Mesodermal cell (in vitro differentiated cells): ENCODE measurements around the gene TAS1R2.

Source experiments
- H3K27ac ChIP-seq: 2 replicates; pipeline ENCODE4 v1.7.0; 2013; ENCODE audit warnings: mild to moderate bottlenecking, low read depth, low read length, moderate library complexity; ENCODE audit not compliant: severe bottlenecking
- H3K36me3 ChIP-seq: 2 replicates; pipeline ENCODE4 v1.7.1; 2013; ENCODE audit warnings: mild to moderate bottlenecking, low read length, moderate library complexity; ENCODE audit not compliant: control insufficient read depth, insufficient read depth
- H3K4me1 ChIP-seq: one replicate; pipeline ENCODE4 v1.7.1; 2013; ENCODE audit warnings: mild to moderate bottlenecking, low read length; ENCODE audit not compliant: insufficient read depth, control insufficient read depth, poor library complexity, severe bottlenecking
- H3K4me3 ChIP-seq: 2 replicates; pipeline ENCODE4 v1.7.0; 2013; ENCODE audit warnings: low read length, control low read depth, mild to moderate bottlenecking; ENCODE audit not compliant: insufficient read depth, poor library complexity, severe bottlenecking; ENCODE audit errors: extremely low read depth
- H3K9me3 ChIP-seq: 2 replicates; pipeline ENCODE4 v1.7.1; 2013; ENCODE audit warnings: mild to moderate bottlenecking, low read length, moderate library complexity; ENCODE audit not compliant: control insufficient read depth
- WGBS, 2 experiments: methylation state at CpG; one replicate each; pipeline ENCODE4 v1.1.5; 2013; ENCODE audit warnings: missing lambda C conversion rate in 2 of 2; ENCODE audit not compliant: insufficient coverage in 2 of 2; 5-methylcytosine and 5-hydroxymethylcytosine counted together

The TAS1R2 gene

DNA sequence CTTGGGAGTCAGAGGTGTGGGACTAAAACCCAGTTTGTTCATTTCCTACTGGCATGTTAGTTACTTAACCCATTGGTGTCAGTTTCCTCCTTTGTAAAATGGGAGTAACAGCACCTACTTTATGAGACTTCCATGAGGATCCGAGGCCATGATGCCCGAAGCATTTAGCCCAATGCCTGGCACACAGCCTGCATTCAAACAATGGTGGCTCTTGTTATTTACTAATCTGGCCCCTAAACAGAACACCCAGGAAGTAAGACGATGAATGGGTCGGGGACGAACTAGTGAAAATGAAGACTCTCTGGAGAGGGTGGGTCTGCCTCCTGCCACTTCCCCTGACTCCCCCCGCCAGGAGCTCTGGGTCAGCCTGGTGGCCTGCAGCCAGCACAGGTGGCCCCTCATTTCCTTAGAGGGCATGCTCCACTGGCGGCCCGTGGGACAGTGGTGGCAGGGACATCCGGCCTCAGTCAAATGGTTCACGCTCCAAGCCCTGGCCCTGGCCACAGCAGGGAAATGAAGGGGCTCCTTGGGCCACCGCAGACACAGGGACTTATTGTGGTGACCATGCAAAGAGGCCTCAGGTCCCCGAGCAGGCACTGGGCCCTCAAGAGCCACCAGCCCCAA lies 9.5 kb upstream of the TAS1R2 start:
- Histone ChIP-seq H3K4me3 (no peak overlapping the region), H3K9me3 (no peaks in the 10 kb centered on the region), H3K27ac (no peak overlapping the region), H3K36me3 (no peaks in the 10 kb centered on the region), H3K4me1 (no peaks in the 10 kb centered on the region)
- WGBS, 2 experiments = 81 to 91% methylated on average over 10 to 11 of the region's 12 CpGs

DNA sequence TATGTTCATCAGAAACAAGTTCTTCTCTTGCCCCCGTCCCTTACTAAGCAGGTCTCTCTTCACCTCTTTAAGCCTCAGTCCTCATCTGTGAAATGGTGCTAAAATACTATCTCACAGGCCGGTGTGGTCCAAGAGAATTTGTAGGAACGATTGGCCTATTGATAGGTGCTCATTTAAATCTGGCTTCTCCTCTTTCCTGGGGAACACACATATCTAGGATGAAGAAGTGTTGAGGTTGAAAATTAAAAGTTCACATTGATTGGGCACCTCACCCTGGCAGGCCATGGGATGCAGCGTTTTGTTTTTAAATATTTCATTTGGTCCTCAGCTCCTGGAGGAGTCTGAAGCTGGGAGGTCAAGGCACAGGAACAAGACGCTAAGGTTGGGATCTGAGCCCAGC lies 8.9 kb upstream of the TAS1R2 start:
- Histone ChIP-seq H3K4me3 (no peak overlapping the region), H3K4me1 (no peaks in the 10 kb centered on the region), H3K27ac (no peak overlapping the region), H3K9me3 (no peaks in the 10 kb centered on the region), H3K36me3 (no peaks in the 10 kb centered on the region)
- WGBS, 2 experiments = 73 to 95% methylated on average over 3 to 4 of the region's 5 CpGs

DNA sequence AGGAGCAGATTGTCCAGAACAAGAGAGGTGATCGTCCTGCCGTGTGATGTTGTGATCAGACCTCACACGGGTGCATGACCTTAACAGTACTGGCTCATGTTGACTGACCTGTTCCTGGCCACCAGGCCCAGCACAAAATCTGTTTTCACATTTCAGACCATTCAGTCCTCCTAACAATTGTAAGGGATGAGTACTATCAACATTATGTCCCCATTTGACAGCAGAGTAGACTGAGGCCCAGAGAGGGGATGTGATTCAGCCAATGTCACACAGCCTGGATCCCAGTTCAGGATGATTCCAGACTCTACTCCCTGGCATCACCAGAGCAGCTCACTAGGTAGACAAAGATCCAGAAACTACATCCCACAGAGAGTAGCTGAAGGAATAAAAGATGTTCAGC lies 7.4 kb upstream of the TAS1R2 start:
- H3K36me3 ChIP-seq = no peaks in the 10 kb centered on the region
- WGBS, 2 experiments = 95 to 98% methylated on average over 3 of the region's 3 CpGs

DNA sequence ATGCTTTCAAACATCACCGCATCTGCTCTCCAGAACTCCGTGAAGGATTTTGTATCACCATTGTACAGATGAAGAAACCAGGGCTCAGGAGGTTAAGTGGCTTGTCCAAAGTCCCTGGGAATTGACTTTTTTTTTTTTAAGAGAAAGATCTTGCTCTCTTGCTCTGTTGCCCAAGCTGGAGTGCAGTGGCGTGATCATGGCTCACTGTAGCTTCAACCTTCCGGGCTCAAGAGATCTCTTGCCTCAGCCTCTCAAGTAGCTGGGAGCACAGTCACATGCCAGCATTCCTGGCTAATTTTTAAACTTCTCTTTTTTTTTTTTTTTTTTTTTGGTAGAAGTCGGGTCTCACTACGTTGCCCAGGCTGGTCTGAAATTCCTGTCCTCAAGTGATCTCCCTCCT lies 6.9 kb upstream of the TAS1R2 start:
- H3K9me3 ChIP-seq = no peaks in the 10 kb centered on the region
- no peaks in the 10 kb centered on the region for H3K36me3 ChIP-seq
- H3K4me3 ChIP-seq = no peak overlapping the region
- H3K27ac ChIP-seq = no peak overlapping the region
- WGBS, 2 experiments = 93 to 95% methylated on average over 4 to 6 of the region's 6 CpGs
- H3K4me1 ChIP-seq = no peaks in the 10 kb centered on the region

More for the DNA sequence above, 7.4 kb upstream of the TAS1R2 start:
- Histone ChIP-seq H3K4me3 (no peak overlapping the region), H3K27ac (no peak overlapping the region), H3K9me3 (no peaks in the 10 kb centered on the region), H3K4me1 (no peaks in the 10 kb centered on the region)

DNA sequence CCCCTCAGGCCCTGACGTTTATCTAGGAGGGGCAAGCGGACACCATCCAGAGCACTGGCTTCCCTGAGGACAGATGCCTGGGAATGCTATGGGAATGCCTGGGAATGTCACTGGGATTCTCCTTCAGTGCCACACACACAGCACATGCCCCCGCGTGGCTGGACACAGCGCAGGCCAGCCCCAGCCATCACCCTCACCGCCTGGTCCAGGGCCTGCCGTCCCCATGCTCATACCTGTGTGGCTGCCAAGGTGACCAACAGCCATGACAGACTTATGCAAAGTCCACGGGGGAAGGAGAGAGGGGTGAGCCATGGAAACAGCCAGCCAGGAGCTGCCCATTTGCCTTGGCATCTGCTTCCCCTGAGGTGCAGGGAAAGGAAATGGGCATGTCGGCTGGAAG lies 5.7 kb upstream of the TAS1R2 start:
- Histone ChIP-seq H3K4me1 (no peaks in the 10 kb centered on the region), H3K36me3 (no peaks in the 10 kb centered on the region), H3K27ac (no peak overlapping the region), H3K9me3 (no peaks in the 10 kb centered on the region), H3K4me3 (no peak overlapping the region)
- 78 to 91% methylated on average over 8 of the region's 9 CpGs for WGBS, 2 experiments

DNA sequence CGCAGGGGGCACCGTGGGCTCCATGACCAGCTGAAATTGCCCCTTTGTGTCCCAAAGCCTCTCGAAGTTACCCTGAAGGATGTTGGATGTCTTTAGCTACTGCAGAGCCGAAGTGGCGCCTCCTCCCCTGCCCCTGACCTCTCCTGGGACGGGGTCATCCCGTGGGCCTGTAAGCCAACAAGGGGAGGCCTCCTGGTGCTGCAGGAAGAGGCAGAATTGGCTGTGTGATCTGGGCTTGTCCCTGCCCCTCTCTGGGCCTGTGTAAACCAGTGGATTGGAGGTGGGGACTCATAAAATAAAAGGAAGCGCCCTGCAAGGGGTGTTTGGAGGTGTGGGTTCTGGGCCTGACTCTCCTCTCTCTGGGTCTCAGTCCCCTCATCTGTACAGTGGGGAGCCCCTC lies 2.1 kb upstream of the TAS1R2 start:
- Histone ChIP-seq H3K36me3 (no peaks in the 10 kb centered on the region), H3K4me3 (no peak overlapping the region), H3K27ac (no peak overlapping the region), H3K9me3 (no peaks in the 10 kb centered on the region), H3K4me1 (no peaks in the 10 kb centered on the region)
- 74 to 83% methylated on average over 4 to 8 of the region's 8 CpGs for WGBS, 2 experiments

DNA sequence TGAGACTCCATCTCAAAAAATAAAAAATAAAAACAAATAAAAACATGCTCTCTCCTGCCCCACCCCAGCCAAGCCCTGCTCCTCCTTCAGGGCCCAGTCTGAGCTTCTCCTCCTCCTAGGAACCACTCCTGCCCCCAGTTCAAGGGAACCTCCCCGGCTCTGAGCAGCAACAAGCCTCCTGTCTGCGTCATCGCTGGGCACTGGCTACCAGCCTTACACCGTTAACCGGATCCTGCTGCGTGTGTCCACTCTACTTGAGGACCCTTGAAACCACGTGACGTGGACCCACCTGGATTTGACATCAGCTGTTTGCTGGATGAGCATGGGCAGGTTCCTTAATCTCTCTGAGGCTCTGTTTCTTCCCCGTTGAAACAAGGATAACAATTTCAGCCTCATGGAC lies 1.6 kb upstream of the TAS1R2 start:
- no peaks in the 10 kb centered on the region for H3K36me3 ChIP-seq
- no peak overlapping the region for H3K4me3 ChIP-seq
- H3K27ac ChIP-seq = no peak overlapping the region
- no peaks in the 10 kb centered on the region for H3K4me1 ChIP-seq
- 86 to 91% methylated on average over 8 of the region's 9 CpGs for WGBS, 2 experiments
- H3K9me3 ChIP-seq = no peaks in the 10 kb centered on the region

DNA sequence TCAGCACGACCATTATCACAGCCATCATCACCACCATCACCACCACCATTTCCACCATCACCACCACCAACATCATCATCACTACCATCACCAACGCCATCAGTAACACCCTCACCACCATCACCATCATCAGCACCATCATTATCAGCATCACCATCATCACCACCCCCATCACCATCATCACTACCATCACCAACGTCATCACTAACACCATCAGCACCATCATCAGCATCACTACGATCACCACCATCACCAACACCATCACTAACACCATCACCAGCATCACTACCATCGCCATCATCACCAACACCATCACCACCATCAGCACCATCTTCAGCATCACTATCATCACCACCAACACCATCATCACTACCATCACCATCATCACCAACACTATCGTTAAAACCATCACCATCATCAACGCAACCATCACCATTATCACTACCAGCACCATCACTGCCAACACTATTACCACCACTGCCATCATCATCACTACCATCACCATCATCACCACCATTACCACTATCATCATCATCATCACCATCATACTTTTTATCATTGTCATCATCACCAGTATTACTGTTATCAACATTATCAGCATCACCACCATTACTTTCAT lies 1.3 kb downstream of the TAS1R2 start:
- Histone ChIP-seq H3K4me1 (no peaks in the 10 kb centered on the region), H3K36me3 (no peaks in the 10 kb centered on the region), H3K4me3 (no peak overlapping the region), H3K27ac (no peak overlapping the region), H3K9me3 (no peaks in the 10 kb centered on the region)
- WGBS, 2 experiments = 84 to 90% methylated on average over 6 to 7 of the region's 7 CpGs

DNA sequence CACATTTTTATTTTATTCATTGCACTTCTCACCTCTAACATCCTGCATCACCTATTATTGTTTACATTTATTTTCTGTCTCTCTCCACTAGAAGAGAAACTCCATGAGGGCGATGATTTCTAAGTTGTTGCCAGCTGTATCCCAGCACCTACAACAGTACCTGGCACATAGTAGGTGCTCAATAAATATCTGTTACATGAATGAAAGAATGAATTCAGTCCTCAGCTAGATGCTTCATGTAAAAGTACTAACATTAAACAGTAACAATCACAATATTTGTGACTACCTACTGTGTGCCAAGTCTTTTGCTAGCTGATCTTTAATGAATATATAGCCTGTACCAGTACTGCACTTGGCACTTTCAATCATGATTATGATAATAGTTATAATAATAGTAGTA lies 3.0 kb downstream of the TAS1R2 start:
- no peaks in the 10 kb centered on the region for H3K4me1 ChIP-seq
- no CpG with 5 or more reads among the region's 1 CpG for WGBS, 2 experiments

DNA sequence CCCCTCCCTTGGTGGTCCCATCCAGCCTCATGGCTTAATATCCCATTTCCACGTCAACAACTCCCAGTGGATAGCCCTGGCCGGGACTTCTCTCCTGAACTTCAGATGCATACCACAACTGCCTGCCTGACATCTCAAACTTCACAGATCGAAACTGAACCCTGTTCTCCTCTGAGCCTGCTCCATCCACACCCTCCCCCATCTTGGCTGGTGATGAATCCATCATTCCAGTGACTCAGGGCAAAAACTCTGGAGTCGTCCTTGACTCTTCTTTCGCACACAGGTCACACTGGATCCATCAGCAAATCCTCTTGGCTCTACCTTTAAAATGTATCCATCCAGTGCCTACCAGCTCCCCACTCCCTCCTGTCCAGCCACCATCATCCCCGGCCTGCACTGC lies 3.9 kb downstream of the TAS1R2 start:
- Histone ChIP-seq H3K4me3 (no peak overlapping the region), H3K27ac (no peak overlapping the region), H3K36me3 (no peaks in the 10 kb centered on the region), H3K4me1 (no peaks in the 10 kb centered on the region), H3K9me3 (no peaks in the 10 kb centered on the region)
- WGBS, 2 experiments = 88 to 92% methylated on average over 6 of the region's 6 CpGs

More for the DNA sequence above, 3.0 kb downstream of the TAS1R2 start:
- Histone ChIP-seq H3K36me3 (no peaks in the 10 kb centered on the region), H3K27ac (no peak overlapping the region), H3K4me3 (no peak overlapping the region), H3K9me3 (no peaks in the 10 kb centered on the region)

DNA sequence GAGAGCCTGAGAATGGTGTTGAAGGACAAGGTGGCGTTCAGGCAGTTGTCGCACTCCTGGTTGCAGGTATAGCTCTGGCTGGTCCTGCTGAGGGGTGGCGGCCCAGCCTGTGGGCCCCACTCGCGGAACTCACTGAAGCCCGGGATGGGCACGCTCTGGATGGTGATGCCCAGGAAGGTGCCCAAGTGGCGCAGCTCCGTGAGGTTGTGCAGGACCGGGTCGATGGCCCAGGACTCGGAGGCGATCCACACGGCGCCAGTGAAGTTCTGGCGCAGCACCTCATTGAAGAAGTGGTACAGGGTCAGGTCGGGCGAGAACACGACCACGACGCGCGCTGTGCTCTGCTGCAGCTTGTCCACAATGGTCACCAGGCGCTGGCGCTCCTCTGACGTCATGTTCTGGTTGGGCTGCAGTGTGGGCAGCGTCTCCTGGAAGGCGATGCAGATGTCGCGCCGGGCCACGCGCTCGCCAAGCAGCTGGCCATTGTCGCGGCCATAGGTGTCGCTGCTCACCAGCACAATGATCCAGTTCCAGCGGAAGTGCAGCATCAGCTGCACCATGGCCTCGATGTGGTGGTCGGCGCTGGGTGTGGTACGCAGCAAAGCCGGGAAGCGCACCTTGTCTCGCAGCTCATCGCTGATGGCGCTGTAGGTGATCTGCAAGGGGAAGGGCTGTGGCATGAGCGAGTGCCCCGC lies 5.0 kb downstream of the TAS1R2 start:
- H3K4me3 ChIP-seq = no peak overlapping the region
- no peak overlapping the region for H3K27ac ChIP-seq
- H3K9me3 ChIP-seq = no peaks in the 10 kb centered on the region
- H3K4me1 ChIP-seq = no peaks in the 10 kb centered on the region
- 89 to 92% methylated on average over 48 of the region's 49 CpGs for WGBS, 2 experiments
- no peaks in the 10 kb centered on the region for H3K36me3 ChIP-seq
